HepG2 (cell line): Measurements from ENCODE around the gene UGT2B28. TPM values are rescaled to one million over a fixed set of nuclear protein-coding genes. Genes with fewer than 3 reads are reported as not detected.

Experiments
- ATAC-seq: fragments of 200-7000 bp; cut with Tn5 transposase; 3 replicates; pipeline ENCODE4 v1.9.1; 2020; ENCODE audit warnings: mild to moderate bottlenecking, moderate library complexity
- BruUV-seq: library from RNA; stranded (reverse); fragments of 400-500 nt; replicated peaks from 2 replicates; lab custom pipeline; 2021; lab: Mats Ljungman, UMichigan
- CTCF ChIA-PET: fragments of 300-600 bp; formaldehyde crosslinking; extraction: SDS; loops from one replicate; lab custom pipeline; 2021; ENCODE audit warnings: low total read pairs, inconsistent platforms, low intra/inter-chr PET ratio; lab: Yijun Ruan, JAX
- POLR2A ChIA-PET: fragments of 350-600 bp; sonication (Branson Sonifier 250); formaldehyde crosslinking; loops from one replicate; lab custom pipeline; 2020; ENCODE audit warnings: antibody characterized with exemption, inconsistent platforms; lab: Yijun Ruan, JAX
- DNase-seq: peaks from one replicate; pipeline ENCODE4 v3.0.0-alpha.2; 2015; ENCODE audit warnings: low spot score
- FAIRE-seq: peaks from 3 replicates; lab custom pipeline; 2011; peaks lifted over from hg19 to GRCh38; lab: Jason Lieb, UNC
- H2AFZ ChIP-seq: one replicate; pipeline ENCODE4 v1.6.1; 2011; ENCODE audit warnings: low read length, inconsistent platforms
- H3K27ac ChIP-seq: fragments of 300-600 bp; 3 replicates; pipeline ENCODE4 v1.8.0; 2011; ENCODE audit warnings: mixed run types, mild to moderate bottlenecking, mixed read lengths, low read length, inconsistent platforms; ENCODE audit not compliant: insufficient read depth; ENCODE audit errors: extremely low read length
- H3K27me3 ChIP-seq, 2 experiments: fragments of 200-600 bp in 1 of 2; 2 replicates in 1 of 2; 3 replicates in 1 of 2; pipeline versions ENCODE4 v1.6.0 to v1.8.0; 2011; ENCODE audit warnings: low read length in 2 of 2, mild to moderate bottlenecking in 2 of 2, moderate library complexity in 2 of 2, inconsistent platforms in 1 of 2; ENCODE audit not compliant: insufficient read depth in 2 of 2, control insufficient read depth in 1 of 2
- H3K36me3 ChIP-seq, 2 experiments: fragments of 200-600 bp in 1 of 2; replicated peaks in 1 of 2; 2 replicates in 1 of 2; 3 replicates in 1 of 2; pipeline versions ENCODE4 v1.5.1 to v1.8.0; 2011; ENCODE audit warnings: low read length in 2 of 2, inconsistent platforms in 1 of 2; ENCODE audit not compliant: insufficient read depth in 2 of 2, control insufficient read depth in 1 of 2
- H3K4me1 ChIP-seq: 2 replicates; pipeline ENCODE4 v1.5.1; 2012; ENCODE audit warnings: low read length, inconsistent platforms; ENCODE audit not compliant: insufficient read depth
- H3K4me2 ChIP-seq: 2 replicates; pipeline ENCODE4 v1.6.0; 2011; ENCODE audit warnings: low read depth, low read length, inconsistent platforms
- H3K4me3 ChIP-seq, 3 experiments: fragments of 200-600 bp in 1 of 3; sonication (generic), shearing (Covaris generic) in 1 of 3; replicated peaks in 1 of 3; 2 replicates each; pipeline ENCODE4 v1.5.1; 2011 to 2016; ENCODE audit warnings: low read length in 3 of 3, inconsistent platforms in 2 of 3, low read depth in 2 of 3, mild to moderate bottlenecking in 2 of 3, control low read depth in 1 of 3, mixed read lengths in 1 of 3; ENCODE audit not compliant: insufficient read depth in 1 of 3
- H3K79me2 ChIP-seq: one replicate; pipeline ENCODE4 v1.6.1; 2011; ENCODE audit warnings: low read length, inconsistent platforms; ENCODE audit not compliant: insufficient read depth
- H3K9ac ChIP-seq: 2 replicates; pipeline ENCODE4 v1.6.0; 2011; ENCODE audit warnings: mild to moderate bottlenecking, low read depth, low read length, inconsistent platforms; ENCODE audit not compliant: insufficient read depth
- H3K9me3 ChIP-seq: 2 replicates; pipeline ENCODE4 v1.5.1; 2012; ENCODE audit warnings: mild to moderate bottlenecking, low read length
- H4K20me1 ChIP-seq: 2 replicates; pipeline ENCODE4 v1.6.0; 2011; ENCODE audit warnings: inconsistent platforms, mild to moderate bottlenecking, low read length, moderate library complexity; ENCODE audit not compliant: insufficient read depth
- AHDC1 ChIP-seq: sonication (generic); formaldehyde crosslinking; IDR thresholded peaks from 2 replicates; pipeline ENCODE4 v1.5.1; 2020; ENCODE audit warnings: mild to moderate bottlenecking, missing genetic modification reagents, borderline replicate concordance
- ASH2L ChIP-seq: fragments of 300-600, 200-600 bp; sonication (generic); IDR thresholded peaks from 2 replicates; pipeline ENCODE4 v1.7.0; 2017; ENCODE audit warnings: low read depth, mild to moderate bottlenecking, moderate library complexity, mixed read lengths, low read length; ENCODE audit not compliant: insufficient read length
- DNMT3B ChIP-seq: conservative IDR thresholded peaks from 2 replicates; pipeline ENCODE4 v1.6.1; 2016; ENCODE audit warnings: missing biosample characterization, control low read depth
- HNF1A ChIP-seq, 2 experiments: sonication (generic) in 1 of 2; formaldehyde crosslinking in 1 of 2; IDR thresholded peaks; 2 replicates each; pipeline versions ENCODE4 v1.4.0 to v1.6.1; 2016 to 2020; ENCODE audit warnings: borderline replicate concordance in 1 of 2, low read depth in 1 of 2, mild to moderate bottlenecking in 1 of 2, missing genetic modification reagents in 1 of 2
- NR2F1 ChIP-seq, 2 experiments: fragments of 450-650 bp in 1 of 2; formaldehyde crosslinking in 1 of 2; IDR thresholded peaks; 2 replicates each; pipeline versions ENCODE4 v1.5.0 to v1.6.1; 2016 to 2020; ENCODE audit warnings: mild to moderate bottlenecking in 1 of 2, missing compliant biosample characterization in 1 of 2, missing genetic modification reagents in 1 of 2, moderate library complexity in 1 of 2
- SALL1 ChIP-seq: sonication (generic); formaldehyde crosslinking; IDR thresholded peaks from 2 replicates; pipeline ENCODE4 v1.8.0; 2022; ENCODE audit warnings: mild to moderate bottlenecking, missing genetic modification reagents
- TBX2 ChIP-seq: sonication (generic); formaldehyde crosslinking; IDR thresholded peaks from 2 replicates; pipeline ENCODE4 v1.5.0; 2020; ENCODE audit warnings: missing genetic modification reagents, mild to moderate bottlenecking, borderline replicate concordance
- TCF7 ChIP-seq: sonication (generic); IDR thresholded peaks from 2 replicates; pipeline ENCODE4 v1.6.1; 2016; ENCODE audit warnings: antibody characterized with exemption, low read depth
- TFE3 ChIP-seq: IDR thresholded peaks from 2 replicates; pipeline ENCODE4 v1.6.1; 2016
- ZEB1 ChIP-seq: IDR thresholded peaks from 2 replicates; pipeline ENCODE4 v1.6.1; 2012; ENCODE audit warnings: mild to moderate bottlenecking, low read depth, inconsistent platforms; ENCODE audit not compliant: insufficient replicate concordance
- ZNF232 ChIP-seq: sonication (generic); formaldehyde crosslinking; IDR thresholded peaks from 2 replicates; pipeline ENCODE4 v1.4.0; 2020; ENCODE audit warnings: missing genetic modification reagents, borderline replicate concordance
- ZNF644 ChIP-seq: IDR thresholded peaks from 2 replicates; pipeline ENCODE4 v1.6.1; 2016; ENCODE audit warnings: low read depth
- WGBS: methylation state at CpG from one replicate; pipeline ENCODE4 v1.1.6; 2017; ENCODE audit warnings: low lambda C conversion rate; 5-methylcytosine and 5-hydroxymethylcytosine counted together
- in situ Hi-C: cut with HindIII; loops from 2 replicates; pipeline ENCODE4 v1.10.0; 2017; ENCODE audit warnings: low pct_unique_long_range_greater_than_20kb; ENCODE audit not compliant: extremely low pct_ligation_motif_present
- intact Hi-C: fragments of 100-400 bp; cut with micrococcal nuclease; formaldehyde crosslinking; loops from one replicate; pipeline ENCODE4 v1.10.0; 2022; ENCODE audit not compliant: unreplicated experiment
- polyA plus RNA-seq, 8 experiments: library from polyadenylated mRNA; depleted of rRNA in 3 of 8; stranded (reverse) in 7 of 8; unstranded in 1 of 8; fragments of >200 nt; fragmentation: Illumina TruSeq in 4 of 8; extraction: Trizol in 4 of 8; gene quantifications; 2 replicates each; pipeline versions ENCODE4 v1.2.1 to v1.2.3, GENCODE V29; 2011 to 2016; ENCODE audit warnings: low read depth in 4 of 8, missing spikeins in 1 of 8, mixed read lengths in 1 of 8; ENCODE audit not compliant: insufficient read depth in 1 of 8
- total RNA-seq, 5 experiments: library from RNA; depleted of rRNA; stranded (reverse); fragments of >200 nt; fragmentation: Illumina TruSeq; extraction: Trizol; gene quantifications; 2 replicates each; pipeline ENCODE4 v1.2.3, GENCODE V29; 2016; ENCODE audit warnings: low read depth in 1 of 5

Gene UGT2B28
- total and polyA plus RNA-seq, 2 of the 13 experiments (the other 11 are each of a cell fraction or from before 2014, with no cell fraction given): not detected

DNA sequence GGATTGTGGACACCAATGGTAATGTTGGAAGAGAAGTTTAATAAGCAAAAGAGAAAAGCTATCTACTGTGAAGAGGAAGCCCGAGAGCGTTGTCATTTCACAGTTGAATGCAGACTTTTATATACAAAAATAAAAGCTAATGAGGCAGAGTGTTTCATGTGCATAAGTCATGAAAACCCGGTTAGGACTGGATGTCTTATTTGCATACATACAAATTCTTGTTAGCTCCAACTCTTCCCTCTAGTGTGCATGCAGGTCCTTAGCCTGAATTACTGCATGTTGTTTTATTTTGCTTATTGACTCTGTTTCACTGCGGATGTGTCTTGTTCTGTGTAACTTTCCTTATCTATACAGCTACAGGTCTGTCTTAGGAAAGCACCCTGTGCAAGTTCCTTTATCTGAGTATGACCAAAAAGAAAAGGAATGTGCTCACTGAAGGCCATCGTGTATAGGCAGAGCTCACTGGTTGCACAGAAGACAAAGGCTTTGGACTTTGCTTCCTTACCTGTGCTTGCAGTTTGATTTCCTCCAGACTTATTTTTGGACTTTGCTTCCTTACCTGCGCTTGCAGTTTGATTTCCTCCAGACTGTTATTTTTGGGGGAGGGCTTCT, 40.6 kb upstream of the UGT2B28 start:
- Histone ChIP-seq H3K4me3 (no peak overlapping the region; a peak in 1 of 6 replicates), H3K27ac (peak overlapping the region; percentile 2), H3K4me1 (peaks cover 32% of the 10 kb centered on the region), H3K9ac (no peak overlapping the region), H3K27me3 (no peaks in the 10 kb centered on the region), H2AFZ (no peak overlapping the region), H3K4me2 (peak overlapping the region; percentile 43), H3K9me3 (no peaks in the 10 kb centered on the region), H3K36me3 (no peaks in the 10 kb centered on the region), H3K79me2 (no peaks in the 10 kb centered on the region), H4K20me1 (no peaks in the 10 kb centered on the region)
- no TSS peak for BruUV-seq
- in situ Hi-C loops (no loop called here), intact Hi-C loops (no loop called here)
- POLR2A ChIA-PET: no interaction called here
- CTCF ChIA-PET: no interaction called here
- WGBS: 29% methylated on average over 6 of the region's 6 CpGs
- peak; percentile 88 for ATAC-seq
- peak; percentile 8 for FAIRE-seq
- DNase-seq: peak; percentile 49
- peak; percentile 96 for TF ChIP-seq ZEB1
- no peak for TF ChIP-seq ZNF644 (CRISPR knock-in tag)
- peak; percentile 18; the same call in 1 of the 2 replicates for TF ChIP-seq TCF7
- no peak for TF ChIP-seq DNMT3B (CRISPR knock-in tag)
- no peak for TF ChIP-seq ASH2L
- TF ChIP-seq TBX2 (CRISPR knock-in tag): 0 out of 2 replicates have a peak, but pooled peaks have one; percentile 29
- TF ChIP-seq NR2F1 (CRISPR knock-in tag; IDR thresholded peaks at IDR 0.05): no peak
- no peak for TF ChIP-seq ZNF232 (CRISPR knock-in tag)
- no peak for TF ChIP-seq TFE3
- peak; percentile 45; the same call in 1 of the 2 replicates for TF ChIP-seq HNF1A (IDR thresholded peaks at IDR 0.05; ENCODE audit: low read depth)
- TF ChIP-seq HNF1A (CRISPR knock-in tag; IDR thresholded peaks at IDR 0.05; ENCODE audit: borderline replicate concordance): no peak
- TF ChIP-seq AHDC1 (CRISPR knock-in tag): peak; percentile 67; the same call in 1 of the 2 replicates
- peak; percentile 47; the same call in 1 of the 2 replicates for TF ChIP-seq SALL1 (CRISPR knock-in tag)
